DOHH2 (cell line): ENCODE measurements around the gene C1orf94.

ENCODE experiments used
- H3F3A ChIP-seq: fragments of 200-600 bp; sonication (generic), shearing (Covaris generic); 2 replicates; pipeline ENCODE4 v1.6.0; 2016; ENCODE audit warnings: antibody characterized with exemption, mild to moderate bottlenecking; ENCODE audit not compliant: control insufficient read depth, insufficient read depth
- H3K27ac ChIP-seq: fragments of 200-600 bp; sonication (generic); 2 replicates; pipeline ENCODE4 v1.5.1; 2014; ENCODE audit warnings: low read depth, mild to moderate bottlenecking, low read length, moderate library complexity
- H3K27me3 ChIP-seq: fragments of 200-600 bp; sonication (generic); 2 replicates; pipeline ENCODE4 v1.6.1; 2014; ENCODE audit warnings: mild to moderate bottlenecking, low read length, mixed read lengths; ENCODE audit not compliant: control insufficient read depth
- H3K36me3 ChIP-seq: fragments of 200-600 bp; sonication (generic); 2 replicates; pipeline ENCODE4 v1.6.1; 2014; ENCODE audit warnings: mild to moderate bottlenecking, low read length, moderate library complexity, mixed read lengths; ENCODE audit not compliant: control insufficient read depth
- H3K4me1 ChIP-seq: fragments of 200-600 bp; sonication (generic); 2 replicates; pipeline ENCODE4 v1.6.1; 2014; ENCODE audit warnings: mild to moderate bottlenecking, low read length, mixed read lengths; ENCODE audit not compliant: control insufficient read depth
- H3K4me2 ChIP-seq: fragments of 200-600 bp; sonication (generic); 2 replicates; pipeline ENCODE4 v1.6.0; 2014; ENCODE audit warnings: mild to moderate bottlenecking, low read length, moderate library complexity
- H3K4me3 ChIP-seq: fragments of 200-600 bp; sonication (generic); 2 replicates; pipeline ENCODE4 v1.5.1; 2014; ENCODE audit warnings: mild to moderate bottlenecking, low read length, mixed read lengths
- H3K79me2 ChIP-seq: fragments of 200-600 bp; sonication (generic); 2 replicates; pipeline ENCODE4 v1.6.1; 2014; ENCODE audit warnings: mild to moderate bottlenecking, low read length, mixed read lengths; ENCODE audit not compliant: control insufficient read depth
- H3K9me2 ChIP-seq: fragments of 200-600 bp; sonication (generic); replicated peaks from 2 replicates; pipeline ENCODE4 v1.6.1; 2014; ENCODE audit warnings: mild to moderate bottlenecking, low read length, mixed read lengths; ENCODE audit not compliant: control insufficient read depth
- H3K9me3 ChIP-seq: fragments of 200-600 bp; sonication (generic); 2 replicates; pipeline ENCODE4 v1.6.1; 2014; ENCODE audit warnings: antibody characterized with exemption, low read length, mixed read lengths; ENCODE audit not compliant: control insufficient read depth, insufficient read depth
- H4K20me1 ChIP-seq: fragments of 200-600 bp; sonication (generic); 2 replicates; pipeline ENCODE4 v1.6.0; 2014; ENCODE audit warnings: low read depth, mild to moderate bottlenecking, antibody characterized with exemption, low read length, moderate library complexity; ENCODE audit not compliant: control insufficient read depth, insufficient read depth
- EZH2phosphoT487 ChIP-seq: fragments of 200-600 bp; sonication (generic); IDR thresholded peaks from 2 replicates; pipeline ENCODE4 v1.6.1; 2017; ENCODE audit warnings: borderline replicate concordance, mild to moderate bottlenecking, antibody characterized with exemption, low read length, moderate library complexity, mixed read lengths
- TF ChIP-seq, protein P1 (sequence below): fragments of 200-600 bp; sonication (generic); IDR thresholded peaks from one replicate; pipeline ENCODE4 v1.5.1; 2014; ENCODE audit warnings: antibody characterized with exemption, mild to moderate bottlenecking, low read depth, low read length; ENCODE audit not compliant: poor library complexity, severe bottlenecking

The C1orf94 gene, protein sequence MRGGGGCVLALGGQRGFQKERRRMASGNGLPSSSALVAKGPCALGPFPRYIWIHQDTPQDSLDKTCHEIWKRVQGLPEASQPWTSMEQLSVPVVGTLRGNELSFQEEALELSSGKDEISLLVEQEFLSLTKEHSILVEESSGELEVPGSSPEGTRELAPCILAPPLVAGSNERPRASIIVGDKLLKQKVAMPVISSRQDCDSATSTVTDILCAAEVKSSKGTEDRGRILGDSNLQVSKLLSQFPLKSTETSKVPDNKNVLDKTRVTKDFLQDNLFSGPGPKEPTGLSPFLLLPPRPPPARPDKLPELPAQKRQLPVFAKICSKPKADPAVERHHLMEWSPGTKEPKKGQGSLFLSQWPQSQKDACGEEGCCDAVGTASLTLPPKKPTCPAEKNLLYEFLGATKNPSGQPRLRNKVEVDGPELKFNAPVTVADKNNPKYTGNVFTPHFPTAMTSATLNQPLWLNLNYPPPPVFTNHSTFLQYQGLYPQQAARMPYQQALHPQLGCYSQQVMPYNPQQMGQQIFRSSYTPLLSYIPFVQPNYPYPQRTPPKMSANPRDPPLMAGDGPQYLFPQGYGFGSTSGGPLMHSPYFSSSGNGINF

DNA sequence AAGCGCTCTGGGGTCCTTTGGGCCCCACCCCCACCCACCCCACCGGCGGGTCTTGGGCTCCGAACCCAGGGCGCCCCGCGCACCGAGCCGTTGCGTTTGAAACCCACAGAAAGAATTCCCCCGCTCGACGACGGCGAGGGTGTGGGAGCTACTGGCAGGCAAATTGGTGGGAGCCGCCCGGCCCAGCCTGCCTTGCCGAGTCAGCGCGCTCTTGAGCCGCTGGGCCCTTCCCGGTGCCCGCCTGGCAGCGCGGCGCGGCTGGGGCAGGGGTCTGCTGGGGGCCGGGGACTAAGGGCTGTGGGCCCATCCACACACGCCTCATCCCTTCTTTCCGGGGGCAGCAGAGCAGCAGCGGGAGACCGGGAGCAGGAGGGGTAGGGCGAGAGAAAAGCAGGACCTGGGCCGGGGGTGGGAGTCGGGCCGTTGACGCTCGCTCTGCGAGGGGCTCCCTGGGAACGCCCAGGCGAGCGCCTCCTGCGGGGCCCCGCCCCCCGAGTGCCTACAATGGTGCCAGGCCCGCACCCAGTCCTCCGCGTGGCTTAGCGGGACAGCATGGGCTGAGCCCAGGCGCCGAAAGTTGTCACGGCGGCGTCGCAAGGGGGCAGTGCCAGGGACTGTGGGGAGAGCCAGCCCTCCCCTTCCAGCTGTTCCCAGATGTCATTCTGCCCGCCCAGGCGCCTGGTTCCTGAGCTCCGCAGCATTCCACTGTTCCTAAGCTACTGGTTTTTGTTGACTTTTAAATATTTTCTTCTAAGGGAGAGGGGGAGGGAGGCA lies at the start of gene C1orf94:
TSS of gene C1orf94 (plus strand) at position 78 of the 774 bp plus-strand sequence. CDS start 883 bp downstream, outside the sequence.
- Histone ChIP-seq H3F3A (no peaks in the 10 kb centered on the region), H3K4me2 (no peak within 1 kb of the TSS), H4K20me1 (no peaks in the 10 kb centered on the region), H3K9me2 (no peaks in the 10 kb centered on the region), H3K4me1 (no peaks in the 10 kb centered on the region), H3K79me2 (no peaks in the 10 kb centered on the region), H3K27me3 (peaks cover 4% of the 10 kb centered on the region; the same call in 1 of the 2 replicates), H3K9me3 (no peaks in the 10 kb centered on the region), H3K4me3 (no peak within 1 kb of the TSS), H3K27ac (no peak within 1 kb of the TSS), H3K36me3 (no peaks in the 10 kb centered on the region)
- TF ChIP-seq EZH2phosphoT487: no peak

DNA sequence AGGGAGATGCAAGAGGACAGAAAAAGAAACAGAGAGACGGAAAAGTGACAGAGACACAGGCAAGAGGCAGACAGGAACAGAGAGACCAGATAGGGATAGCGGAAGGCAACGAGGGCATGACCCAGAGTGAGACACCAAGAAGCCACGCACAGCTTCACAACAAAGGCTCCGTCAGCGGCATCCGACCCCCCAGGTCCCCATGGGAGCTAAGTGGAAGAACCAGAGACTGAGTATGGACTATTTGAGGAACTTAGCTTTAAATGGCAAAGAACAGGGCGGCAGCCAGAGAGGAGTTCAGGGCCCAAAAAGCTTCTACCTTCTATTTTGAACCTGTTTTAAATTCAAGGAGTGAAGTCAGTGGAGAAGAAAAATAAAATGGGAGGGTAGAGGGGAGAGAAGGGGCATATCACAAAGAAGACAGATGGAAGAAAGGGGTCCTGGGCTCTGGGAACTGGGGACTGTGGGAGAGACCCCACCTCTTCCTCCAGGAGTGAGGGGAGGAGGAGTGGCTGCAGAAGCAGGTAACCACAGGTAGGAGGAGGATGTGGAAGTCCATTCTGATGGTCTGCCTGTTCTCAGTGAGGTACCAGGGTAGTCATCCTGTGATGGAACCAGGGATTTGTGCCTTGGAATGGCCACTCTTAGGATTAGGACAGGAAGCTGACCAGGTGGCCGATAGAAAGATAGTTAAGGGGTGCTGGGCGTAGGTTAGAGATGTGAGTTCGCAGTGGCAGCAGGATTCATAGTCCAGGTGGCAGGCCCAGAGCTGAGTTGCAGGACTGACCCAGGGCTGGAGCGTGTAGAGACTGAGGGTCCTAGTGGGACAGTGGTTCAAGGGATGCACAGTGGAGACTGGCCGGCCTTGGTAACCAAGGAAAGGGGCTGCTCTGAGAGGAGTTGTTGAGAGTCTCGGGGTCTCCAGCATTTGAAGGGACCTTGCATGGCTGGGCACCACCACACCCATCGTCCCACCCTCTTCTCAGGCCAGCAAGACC lies 49.4 kb upstream of the C1orf94 start:
- Histone ChIP-seq H3K9me2 (no peaks in the 10 kb centered on the region), H3F3A (no peaks in the 10 kb centered on the region), H3K27ac (no peak overlapping the region), H3K79me2 (no peaks in the 10 kb centered on the region), H3K9me3 (no peaks in the 10 kb centered on the region), H3K4me2 (no peak overlapping the region), H4K20me1 (no peaks in the 10 kb centered on the region), H3K4me3 (no peak overlapping the region), H3K36me3 (no peaks in the 10 kb centered on the region), H3K4me1 (no peaks in the 10 kb centered on the region), H3K27me3 (peaks cover 8% of the 10 kb centered on the region)
- no peak for TF ChIP-seq EZH2phosphoT487
- TF ChIP-seq, protein P1, sequence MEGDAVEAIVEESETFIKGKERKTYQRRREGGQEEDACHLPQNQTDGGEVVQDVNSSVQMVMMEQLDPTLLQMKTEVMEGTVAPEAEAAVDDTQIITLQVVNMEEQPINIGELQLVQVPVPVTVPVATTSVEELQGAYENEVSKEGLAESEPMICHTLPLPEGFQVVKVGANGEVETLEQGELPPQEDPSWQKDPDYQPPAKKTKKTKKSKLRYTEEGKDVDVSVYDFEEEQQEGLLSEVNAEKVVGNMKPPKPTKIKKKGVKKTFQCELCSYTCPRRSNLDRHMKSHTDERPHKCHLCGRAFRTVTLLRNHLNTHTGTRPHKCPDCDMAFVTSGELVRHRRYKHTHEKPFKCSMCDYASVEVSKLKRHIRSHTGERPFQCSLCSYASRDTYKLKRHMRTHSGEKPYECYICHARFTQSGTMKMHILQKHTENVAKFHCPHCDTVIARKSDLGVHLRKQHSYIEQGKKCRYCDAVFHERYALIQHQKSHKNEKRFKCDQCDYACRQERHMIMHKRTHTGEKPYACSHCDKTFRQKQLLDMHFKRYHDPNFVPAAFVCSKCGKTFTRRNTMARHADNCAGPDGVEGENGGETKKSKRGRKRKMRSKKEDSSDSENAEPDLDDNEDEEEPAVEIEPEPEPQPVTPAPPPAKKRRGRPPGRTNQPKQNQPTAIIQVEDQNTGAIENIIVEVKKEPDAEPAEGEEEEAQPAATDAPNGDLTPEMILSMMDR: no peak

DNA sequence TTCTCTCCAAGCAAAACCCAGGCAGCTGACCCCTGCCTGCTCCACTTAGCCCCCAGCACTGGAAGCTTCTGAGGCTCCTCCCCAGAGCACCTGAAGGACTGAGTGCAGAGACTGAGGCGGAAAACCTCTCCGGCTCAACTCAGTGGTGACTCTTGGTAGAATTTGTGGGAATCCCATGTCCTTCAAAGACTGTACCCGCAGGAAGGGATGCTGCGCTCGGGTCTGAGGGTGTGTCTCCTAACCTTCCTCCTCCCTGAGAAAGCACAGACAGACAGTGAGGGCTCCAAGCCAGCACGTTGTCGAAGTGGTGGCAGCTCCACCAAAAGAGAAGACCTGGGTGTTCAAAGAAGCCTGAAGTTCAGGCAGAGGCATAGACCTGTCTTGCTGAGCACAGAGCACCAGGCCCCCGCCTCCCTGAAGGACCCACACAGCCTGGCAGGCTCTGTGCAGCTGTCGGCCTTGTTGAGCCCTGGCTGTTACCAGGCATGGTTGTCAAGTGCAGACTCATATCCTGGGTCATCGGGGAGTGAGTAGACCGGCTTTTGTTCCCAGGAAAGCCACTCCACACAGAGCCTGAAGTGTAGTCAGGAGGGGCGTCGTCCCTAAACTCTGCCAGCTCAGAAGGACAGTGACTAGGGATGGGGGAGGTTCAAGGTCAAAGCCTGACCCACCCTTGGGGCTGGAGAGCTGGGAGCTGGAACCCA lies 48.4 kb upstream of the C1orf94 start:
- no peaks in the 10 kb centered on the region for H3K9me2 ChIP-seq
- no peaks in the 10 kb centered on the region for H3F3A ChIP-seq
- H3K4me3 ChIP-seq: no peak overlapping the region
- H3K79me2 ChIP-seq: no peaks in the 10 kb centered on the region
- H4K20me1 ChIP-seq: no peaks in the 10 kb centered on the region
- no peak overlapping the region for H3K4me2 ChIP-seq
- H3K4me1 ChIP-seq: no peaks in the 10 kb centered on the region
- peaks cover 8% of the 10 kb centered on the region for H3K27me3 ChIP-seq
- no peaks in the 10 kb centered on the region for H3K9me3 ChIP-seq
- TF ChIP-seq, protein P1: no peak
- TF ChIP-seq EZH2phosphoT487: no peak
- H3K36me3 ChIP-seq: no peaks in the 10 kb centered on the region
- no peak overlapping the region for H3K27ac ChIP-seq
